GM19467 (cell line): ENCODE measurements around the gene RNF152.
A peak's percentile ranks its signal among the peaks of the same experiment; 100 is the strongest.

Experiments
- ATAC-seq: cut with Tn5 transposase; IDR thresholded peaks from one replicate; pipeline ENCODE4 v1.9.1; 2021; ENCODE audit warnings: mild to moderate bottlenecking, moderate library complexity; ENCODE audit not compliant: unreplicated experiment

The RNF152 gene

DNA sequence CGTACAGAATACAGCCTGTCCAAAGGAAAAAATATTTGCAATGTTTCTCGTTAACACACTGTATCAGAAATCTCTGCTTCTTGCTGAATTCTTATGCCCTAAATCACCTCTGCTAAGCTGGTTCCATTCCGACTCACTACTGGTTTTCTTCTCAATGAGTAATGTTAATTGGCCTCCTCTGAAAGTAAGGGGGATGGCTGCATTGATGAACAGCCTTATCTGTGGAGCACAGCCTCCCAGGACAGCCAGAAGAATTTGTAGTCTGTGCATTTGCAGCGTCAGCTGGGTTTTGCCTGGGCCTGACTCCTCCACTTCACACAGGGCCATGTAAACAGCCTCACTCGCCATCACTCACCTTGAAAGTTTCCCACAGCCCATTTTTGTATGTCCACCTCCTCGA lies 127.7 kb downstream of the RNF152 start:
- ATAC-seq = no peak

DNA sequence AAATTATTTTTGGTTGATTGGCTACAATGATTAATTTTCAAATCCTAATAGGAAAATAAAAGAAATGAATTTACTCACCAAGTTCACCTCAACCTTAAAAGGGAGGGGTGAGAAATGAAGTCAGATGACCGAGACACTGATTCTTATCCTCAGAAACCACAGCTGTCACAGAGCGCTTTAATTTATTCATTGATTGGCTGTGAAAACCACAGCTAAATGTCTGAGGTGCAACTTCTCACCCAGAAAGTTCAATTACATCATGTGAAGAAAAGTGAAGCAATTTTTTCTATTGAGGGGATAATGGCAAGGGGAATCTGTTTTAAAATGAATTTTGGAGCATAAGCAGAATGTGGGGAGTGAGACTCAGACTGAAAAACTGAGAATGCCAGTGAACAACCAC lies 128.4 kb downstream of the RNF152 start:
- ATAC-seq = peak; percentile 58

DNA sequence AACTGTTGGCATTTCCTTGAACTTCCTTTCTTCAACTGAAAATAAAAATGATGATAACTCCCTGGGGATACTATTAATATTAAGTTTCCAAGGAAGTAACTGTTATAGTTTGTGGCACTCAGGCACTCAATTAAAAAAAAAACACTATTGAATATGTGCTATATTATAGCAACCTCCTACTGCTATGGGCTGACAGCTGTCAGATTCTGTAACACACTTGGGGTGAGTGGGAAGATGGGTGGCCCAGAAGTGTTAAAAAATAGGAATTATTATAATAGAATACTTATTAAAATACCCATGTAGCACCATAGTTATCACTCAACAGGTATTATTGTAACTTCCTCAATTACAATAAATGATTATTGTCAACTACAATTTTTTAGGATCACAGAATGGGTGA lies 130.9 kb downstream of the RNF152 start:
- no peak for ATAC-seq
